Neuron (in vitro differentiated cells): ENCODE results near the gene C15orf62.
A peak's percentile ranks its signal among the peaks of the same experiment; 100 is the strongest.

ENCODE experiments used
- H2AFZ ChIP-seq: one replicate; pipeline ENCODE4 v1.6.1; 2013; ENCODE audit warnings: low read depth, mild to moderate bottlenecking, inconsistent platforms, low read length, moderate library complexity
- H3K27me3 ChIP-seq: one replicate; pipeline ENCODE4 v1.6.1; 2013; ENCODE audit warnings: low read length; ENCODE audit not compliant: insufficient read depth
- H3K36me3 ChIP-seq: one replicate; pipeline ENCODE4 v1.6.1; 2013; ENCODE audit warnings: low read length; ENCODE audit not compliant: insufficient read depth
- H3K4me1 ChIP-seq: one replicate; pipeline ENCODE4 v1.6.1; 2013; ENCODE audit warnings: low read length; ENCODE audit not compliant: insufficient read depth
- H3K4me3 ChIP-seq: 2 replicates; pipeline ENCODE4 v1.5.1; 2013; ENCODE audit warnings: mild to moderate bottlenecking, low read length, moderate library complexity
- H3K9me3 ChIP-seq: one replicate; pipeline ENCODE4 v1.6.1; 2013; ENCODE audit warnings: low read length

Gene C15orf62

DNA sequence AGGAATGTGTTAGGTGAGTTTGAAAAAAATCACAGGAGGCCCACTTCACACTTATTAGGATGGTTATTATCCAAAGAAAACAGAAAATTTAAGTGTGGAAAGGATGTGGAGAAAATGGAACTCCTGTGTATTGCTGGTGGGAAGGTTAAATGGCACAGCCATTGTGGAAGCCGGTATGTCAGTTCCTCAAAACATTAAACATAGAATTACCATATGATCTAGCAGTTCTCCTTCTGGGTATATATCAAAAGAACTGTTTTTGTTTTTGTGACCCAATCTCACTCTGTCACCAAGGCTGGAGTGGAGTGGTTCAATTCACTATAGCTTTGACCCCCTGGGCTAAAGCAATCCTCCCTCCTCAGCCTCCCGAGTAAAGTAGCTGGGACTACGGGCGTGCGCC is 26.7 kb downstream of the C15orf62 start:
- H3K4me1 ChIP-seq, result peaks cover 8% of the 10 kb centered on the region
- no peaks in the 10 kb centered on the region for H3K27me3 ChIP-seq
- H3K4me3 ChIP-seq, result no peak overlapping the region
- no peaks in the 10 kb centered on the region for H3K9me3 ChIP-seq
- H3K36me3 ChIP-seq, result no peaks in the 10 kb centered on the region
- H2AFZ ChIP-seq, result no peak overlapping the region

DNA sequence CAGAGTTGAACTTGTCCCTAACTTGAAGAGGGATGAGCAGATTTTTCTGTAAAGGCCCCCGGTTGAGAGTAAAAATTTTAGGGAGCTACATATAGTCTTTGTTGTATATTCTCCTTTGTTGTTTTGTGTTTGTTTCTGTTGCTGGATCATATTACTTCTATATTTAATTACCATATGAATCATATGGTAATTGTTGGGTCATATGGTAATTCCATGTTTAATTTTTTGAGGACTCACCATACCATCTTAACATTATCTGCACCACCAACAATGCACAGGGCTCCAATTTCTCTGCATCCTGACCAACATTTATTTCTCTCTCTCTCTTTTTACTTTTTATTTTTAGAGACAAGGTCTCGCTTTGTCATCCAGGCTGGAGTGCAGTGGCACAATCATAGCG is 29.7 kb downstream of the C15orf62 start:
- H3K4me3 ChIP-seq, result no peak overlapping the region
- no peak overlapping the region for H2AFZ ChIP-seq
- no peaks in the 10 kb centered on the region for H3K36me3 ChIP-seq
- no peaks in the 10 kb centered on the region for H3K27me3 ChIP-seq
- H3K9me3 ChIP-seq, result no peaks in the 10 kb centered on the region
- peaks cover 8% of the 10 kb centered on the region for H3K4me1 ChIP-seq

DNA sequence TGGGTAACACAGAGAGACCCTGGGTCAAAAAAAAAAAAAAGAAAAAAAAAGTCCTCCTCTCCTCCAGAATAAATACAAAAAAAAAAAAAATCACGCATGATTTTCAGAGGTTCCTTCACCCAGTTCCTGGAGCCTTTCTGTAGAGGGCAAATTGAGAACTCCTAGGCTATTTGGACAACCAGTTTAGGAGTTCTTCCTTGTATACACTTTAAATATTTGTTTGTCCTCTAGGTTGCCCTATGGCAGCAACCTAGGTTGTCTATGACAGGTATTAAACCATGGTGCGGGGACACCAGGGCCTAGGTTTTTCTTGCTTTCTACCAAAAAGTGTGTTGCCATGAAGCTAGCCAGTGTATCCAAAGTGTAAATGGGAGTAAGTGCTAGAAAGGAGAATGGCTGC is 33.3 kb downstream of the C15orf62 start:
- Histone ChIP-seq H2AFZ (no peak overlapping the region), H3K9me3 (no peaks in the 10 kb centered on the region), H3K4me3 (no peak overlapping the region), H3K4me1 (peaks cover 12% of the 10 kb centered on the region), H3K27me3 (no peaks in the 10 kb centered on the region), H3K36me3 (no peaks in the 10 kb centered on the region)

DNA sequence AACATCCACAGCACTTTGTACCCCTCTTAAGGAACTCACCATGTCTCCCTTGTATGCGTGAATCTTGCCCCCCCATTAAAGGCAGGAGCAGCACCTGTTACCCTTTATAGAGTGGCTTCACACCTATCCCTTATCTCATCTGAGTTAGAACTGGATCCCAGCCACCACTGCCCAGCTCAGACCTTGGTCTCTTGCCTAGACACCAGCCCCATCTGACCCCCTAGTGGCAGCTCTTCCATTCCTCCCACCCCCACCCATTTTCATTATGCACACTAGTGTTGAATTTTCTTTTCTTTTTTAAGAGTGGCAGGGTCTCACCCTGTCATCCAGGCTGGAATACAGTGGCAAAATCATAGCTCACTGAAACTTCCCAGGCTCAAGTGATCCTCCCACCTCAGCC is 33.9 kb downstream of the C15orf62 start:
- Histone ChIP-seq H3K4me1 (peaks cover 6% of the 10 kb centered on the region), H3K4me3 (no peak overlapping the region), H3K9me3 (no peaks in the 10 kb centered on the region), H2AFZ (no peak overlapping the region), H3K36me3 (no peaks in the 10 kb centered on the region), H3K27me3 (no peaks in the 10 kb centered on the region)

DNA sequence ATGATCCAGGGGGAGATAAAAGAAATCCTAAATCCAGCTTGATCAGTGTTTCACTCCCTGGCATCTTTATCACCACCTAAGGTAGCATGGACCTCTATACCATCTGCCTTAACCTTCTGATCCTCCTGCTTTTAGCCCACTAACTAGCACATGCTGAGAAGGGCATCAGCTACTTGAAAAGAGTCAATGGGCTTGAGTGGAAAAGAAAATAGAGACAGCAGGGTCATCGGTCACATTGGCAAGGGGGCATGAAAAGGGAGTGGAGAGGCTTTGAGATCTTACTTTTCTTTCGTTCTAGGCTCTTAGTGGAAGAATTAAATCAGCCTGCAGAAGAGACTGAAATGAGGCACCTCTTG is 36.9 kb downstream of the C15orf62 start:
- no peaks in the 10 kb centered on the region for H3K36me3 ChIP-seq
- H3K4me3 ChIP-seq, result peak overlapping the region; percentile 75
- H2AFZ ChIP-seq, result peak overlapping the region; percentile 88
- H3K27me3 ChIP-seq, result no peaks in the 10 kb centered on the region
- H3K4me1 ChIP-seq, result peaks cover 6% of the 10 kb centered on the region
- H3K9me3 ChIP-seq, result no peaks in the 10 kb centered on the region

DNA sequence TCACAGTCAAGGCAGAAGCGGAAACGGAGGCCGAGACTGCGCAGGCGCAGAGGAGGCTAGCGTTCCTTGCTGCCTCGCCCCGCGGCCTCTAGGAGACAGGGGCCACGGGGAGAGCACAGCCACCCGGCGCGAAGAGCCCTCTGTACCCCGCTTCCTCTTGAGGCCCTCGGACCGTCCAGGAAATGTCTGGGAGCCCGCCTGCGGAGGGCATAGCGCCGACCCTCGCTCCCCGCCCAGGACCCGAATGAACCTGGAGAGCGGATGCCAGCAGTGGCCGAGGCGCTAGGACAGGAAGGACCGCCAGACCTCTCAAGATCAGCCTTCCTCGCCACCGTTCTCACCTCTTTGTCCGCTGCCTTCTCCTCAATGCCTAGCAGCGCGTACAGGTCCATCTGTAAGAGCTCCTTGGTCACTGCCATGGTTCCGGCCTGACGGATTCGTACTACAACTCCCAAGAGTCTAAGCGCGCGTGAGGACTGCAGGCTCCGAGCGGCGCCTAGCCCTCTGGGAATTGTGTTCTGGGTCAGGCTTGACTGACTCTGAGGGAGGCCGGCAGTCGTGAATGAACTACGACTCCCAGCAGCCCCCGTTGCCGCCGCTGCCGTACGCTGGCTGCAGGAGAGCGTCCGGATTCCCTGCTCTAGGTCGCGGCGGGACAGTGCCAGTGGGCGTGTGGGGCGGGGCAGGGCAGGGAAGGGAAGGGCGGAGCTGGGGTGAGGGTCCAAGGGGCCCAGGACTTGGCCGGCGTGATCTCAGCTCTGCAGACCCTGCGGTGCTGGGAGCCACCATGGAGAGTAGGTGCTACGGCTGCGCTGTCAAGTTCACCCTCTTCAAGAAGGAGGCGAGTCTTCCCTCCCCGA is 37.5 kb downstream of the C15orf62 start, which contains the start of the genes DNAJC17 and ZFYVE19:
Gene DNAJC17, minus strand, starts transcription at position 446 of the 860 bp plus-strand sequence. Its CDS starts 27 bp downstream, at position 419.
Gene ZFYVE19, plus strand, starts transcription at position 62 of the 860 bp plus-strand sequence. Its CDS starts 501 bp downstream, at position 563.
- H3K9me3 ChIP-seq, result no peaks in the 10 kb centered on the region
- H3K36me3 ChIP-seq, result no peaks in the 10 kb centered on the region
- H2AFZ ChIP-seq, result peak within 1 kb of the TSS; percentile 88
- H3K4me1 ChIP-seq, result peaks cover 6% of the 10 kb centered on the region
- H3K27me3 ChIP-seq, result no peaks in the 10 kb centered on the region
- H3K4me3 ChIP-seq, result peak within 1 kb of the TSS; percentile 75

DNA sequence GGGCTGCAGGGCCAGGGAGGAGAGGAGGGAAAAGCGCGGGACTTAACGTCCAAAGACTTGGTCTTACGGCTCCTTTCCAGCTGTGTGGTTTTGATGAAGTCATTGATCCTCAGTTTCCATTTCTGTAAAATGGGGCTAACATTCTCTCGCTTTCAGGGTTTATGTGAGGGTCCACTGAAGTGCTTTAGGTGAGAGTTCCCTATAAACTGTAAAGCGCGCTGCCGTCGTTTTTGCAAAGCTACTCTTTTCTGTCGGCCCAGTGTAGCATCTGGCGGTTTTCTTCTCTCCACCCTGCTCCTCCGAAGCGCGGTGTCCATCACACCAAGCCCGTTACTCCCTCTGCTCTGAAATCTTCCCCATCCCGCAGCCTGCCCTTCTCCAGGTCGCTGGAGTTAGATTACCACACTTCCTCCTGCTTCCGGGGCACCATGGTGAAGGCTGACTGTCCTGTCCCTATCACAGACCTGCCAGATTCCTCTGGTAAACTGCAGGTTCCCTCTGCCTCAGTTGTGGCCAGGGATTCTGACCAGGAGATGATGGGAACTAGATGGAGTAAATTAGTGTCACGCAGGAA is 38.2 kb downstream of the C15orf62 start:
- H3K4me3 ChIP-seq, result peak overlapping the region; percentile 75
- peaks cover 6% of the 10 kb centered on the region for H3K4me1 ChIP-seq
- H3K36me3 ChIP-seq, result no peaks in the 10 kb centered on the region
- H3K9me3 ChIP-seq, result no peaks in the 10 kb centered on the region
- peak overlapping the region; percentile 88 for H2AFZ ChIP-seq
- H3K27me3 ChIP-seq, result no peaks in the 10 kb centered on the region

DNA sequence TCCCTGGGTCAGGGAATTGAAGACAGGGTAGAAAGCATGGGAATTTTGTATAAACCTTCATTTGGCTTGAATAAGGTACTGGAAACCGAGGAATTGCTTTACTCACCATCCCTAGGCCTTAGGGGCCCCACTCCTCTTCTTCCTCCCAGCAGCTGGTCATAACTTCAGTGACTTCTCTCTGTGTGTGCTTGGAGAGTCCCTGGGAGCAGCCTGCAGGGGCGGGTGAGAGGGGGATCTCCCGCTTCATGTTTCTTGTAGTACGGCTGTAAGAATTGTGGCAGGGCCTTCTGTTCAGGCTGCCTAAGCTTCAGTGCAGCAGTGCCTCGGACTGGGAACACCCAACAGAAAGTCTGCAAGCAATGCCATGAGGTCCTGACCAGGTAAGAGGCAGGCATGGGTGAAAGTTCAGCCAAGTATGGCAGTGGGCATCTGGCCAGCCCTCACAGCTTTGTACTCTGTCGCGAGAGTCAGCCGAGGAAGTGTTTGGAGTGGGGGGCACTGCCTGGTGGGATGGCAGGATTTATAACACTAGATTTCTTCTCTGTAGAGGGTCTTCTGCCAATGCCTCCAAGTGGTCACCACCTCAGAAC is 39.2 kb downstream of the C15orf62 start:
- H3K9me3 ChIP-seq, result no peaks in the 10 kb centered on the region
- no peaks in the 10 kb centered on the region for H3K36me3 ChIP-seq
- H3K27me3 ChIP-seq, result no peaks in the 10 kb centered on the region
- peaks cover 6% of the 10 kb centered on the region for H3K4me1 ChIP-seq
- H3K4me3 ChIP-seq, result no peak overlapping the region
- H2AFZ ChIP-seq, result no peak overlapping the region

DNA sequence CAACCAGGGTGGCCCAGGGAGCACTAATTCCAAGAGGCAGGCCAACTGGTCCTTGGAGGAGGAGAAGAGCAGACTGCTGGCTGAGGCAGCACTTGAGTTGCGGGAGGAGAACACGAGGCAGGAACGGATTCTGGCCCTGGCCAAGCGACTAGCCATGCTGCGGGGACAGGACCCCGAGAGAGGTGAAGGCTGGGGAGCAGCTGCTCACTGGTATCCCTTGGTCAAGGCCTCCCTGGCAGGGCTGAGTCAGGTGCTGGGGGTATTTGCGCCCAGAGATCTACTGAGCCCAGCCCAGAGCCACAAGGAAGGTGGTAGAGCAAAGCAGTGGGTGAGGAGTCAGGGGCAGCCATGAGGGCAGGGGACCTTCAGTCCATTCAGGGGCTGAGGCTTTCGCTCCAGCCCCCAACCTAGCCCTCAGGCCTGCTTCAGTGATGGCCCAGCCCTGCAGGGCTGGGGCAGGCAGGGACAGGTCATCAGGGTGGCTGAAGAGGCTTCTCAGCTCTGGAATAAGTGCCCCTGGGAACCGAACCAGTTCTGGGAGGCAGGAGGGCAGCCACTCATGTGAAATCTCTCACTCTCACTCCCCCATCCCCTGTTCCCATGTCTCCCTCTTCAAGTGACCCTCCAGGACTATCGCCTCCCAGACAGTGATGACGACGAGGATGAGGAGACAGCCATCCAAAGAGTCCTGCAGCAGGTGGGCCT is 43.1 kb downstream of the C15orf62 start:
- H3K27me3 ChIP-seq, result no peaks in the 10 kb centered on the region
- no peak overlapping the region for H3K4me3 ChIP-seq
- H3K9me3 ChIP-seq, result no peaks in the 10 kb centered on the region
- H3K36me3 ChIP-seq, result no peaks in the 10 kb centered on the region
- H2AFZ ChIP-seq, result no peak overlapping the region
- H3K4me1 ChIP-seq, result no peaks in the 10 kb centered on the region

DNA sequence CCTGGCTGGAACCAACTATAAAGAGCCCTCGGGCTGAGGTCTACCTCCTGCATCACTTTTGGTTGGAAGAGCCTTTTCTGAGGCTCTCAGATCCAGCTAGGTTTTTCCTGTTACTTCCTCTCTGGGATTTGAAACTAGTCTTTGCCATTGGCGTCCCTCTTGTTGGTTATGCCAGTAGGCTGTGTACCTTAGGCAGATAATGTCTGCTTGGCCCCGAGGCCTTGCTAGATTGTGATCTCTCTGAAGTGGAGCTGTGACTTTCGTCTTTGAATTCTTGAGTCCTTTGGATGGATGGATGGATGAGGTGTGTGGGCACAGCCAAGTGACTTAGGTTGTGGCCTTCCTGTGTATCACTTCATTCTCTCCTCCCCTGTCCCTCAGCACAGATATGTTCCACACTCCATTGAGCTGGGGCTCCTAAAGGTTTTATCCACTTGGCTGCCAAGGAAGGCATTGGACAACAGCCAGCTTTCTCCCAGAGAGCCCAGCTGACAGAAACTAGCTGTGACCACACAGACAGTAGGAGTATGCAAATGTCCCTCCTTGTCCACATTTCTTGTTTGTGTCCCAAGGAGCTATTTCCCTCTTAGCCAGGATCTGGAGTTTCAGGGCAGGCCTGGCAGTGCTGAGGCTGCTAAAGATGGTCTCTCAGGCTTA is 45.4 kb downstream of the C15orf62 start:
- no peaks in the 10 kb centered on the region for H3K9me3 ChIP-seq
- no peaks in the 10 kb centered on the region for H3K4me1 ChIP-seq
- H2AFZ ChIP-seq, result no peak overlapping the region
- no peaks in the 10 kb centered on the region for H3K27me3 ChIP-seq
- H3K36me3 ChIP-seq, result no peaks in the 10 kb centered on the region
- H3K4me3 ChIP-seq, result no peak overlapping the region

DNA sequence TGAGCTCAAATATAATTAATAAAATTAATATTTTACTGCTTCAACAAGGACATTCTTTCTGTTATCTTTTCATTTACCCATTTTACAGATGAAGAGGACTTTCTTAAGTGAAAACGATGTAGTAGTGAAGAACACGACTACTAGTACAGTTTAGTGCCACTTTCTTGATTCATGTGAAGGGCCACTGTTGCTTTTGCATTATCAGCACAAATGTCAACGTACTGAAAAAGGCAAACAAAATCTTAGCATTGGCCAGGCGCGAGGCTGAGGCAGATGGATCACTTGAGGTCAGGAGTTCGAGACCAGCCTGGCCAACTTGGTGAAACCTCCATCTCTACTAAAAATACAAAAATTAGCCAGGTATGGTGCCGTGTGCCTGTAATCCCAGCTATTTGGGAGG is 49.3 kb downstream of the C15orf62 start:
- Histone ChIP-seq H3K36me3 (no peaks in the 10 kb centered on the region), H3K4me3 (no peak overlapping the region), H2AFZ (no peak overlapping the region)

DNA sequence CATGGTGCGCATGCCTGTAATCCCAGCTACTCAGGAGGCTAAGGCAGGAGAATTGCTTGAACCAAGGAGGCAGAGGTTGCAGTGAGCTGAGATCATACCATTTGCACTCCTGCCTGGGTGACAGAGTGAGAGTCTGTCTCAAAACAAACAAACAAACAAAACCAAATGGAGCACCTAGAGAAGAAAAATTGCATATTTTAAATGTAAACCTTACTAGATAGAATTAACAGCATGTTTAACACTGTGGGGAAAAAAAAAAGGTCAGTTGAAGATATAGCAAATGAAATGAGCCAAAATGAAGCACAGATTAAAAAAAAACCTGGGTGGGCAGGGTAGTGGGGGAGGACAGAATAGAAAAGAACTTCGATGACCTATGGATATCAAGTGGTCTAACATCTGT is 51.4 kb downstream of the C15orf62 start:
- Histone ChIP-seq H3K4me1 (no peaks in the 10 kb centered on the region), H3K9me3 (no peaks in the 10 kb centered on the region), H2AFZ (no peak overlapping the region), H3K27me3 (no peaks in the 10 kb centered on the region), H3K36me3 (no peaks in the 10 kb centered on the region), H3K4me3 (no peak overlapping the region)

More for the DNA sequence above, 49.3 kb downstream of the C15orf62 start:
- no peaks in the 10 kb centered on the region for H3K4me1 ChIP-seq
- no peaks in the 10 kb centered on the region for H3K9me3 ChIP-seq
- no peaks in the 10 kb centered on the region for H3K27me3 ChIP-seq
